Esophagus mucosa (tissue), 1 donor: ENCODE results near the gene HERC2. TPM values are rescaled to one million over a fixed set of nuclear protein-coding genes. Genes with fewer than 3 reads are reported as not detected.
"Not testable (repeated sequence)": the region's sequence is repeated elsewhere in the genome, so short reads cannot be mapped to it uniquely, and the experiment has no call there.

Source experiments
- ATAC-seq: fragments of 200-7000 bp; cut with Tn5 transposase; one replicate; pipeline ENCODE4 v1.9.1; 2020
- total RNA-seq: library from RNA; stranded (reverse); gene quantifications from one replicate; pipeline ENCODE4 v1.2.4, GENCODE V29; 2023
- donor health status: DM: yes; HTN: yes; CAD: no.

Gene HERC2
- total RNA-seq, 1 donor from 2014 or later, result 34.1 TPM

GRCh38 chr15:28130651-28131050 lies 191.3 kb downstream of the HERC2 start:
- no peak for ATAC-seq

GRCh38 chr15:28129231-28129848 lies 192.6 kb downstream of the HERC2 start:
- ATAC-seq, result no peak

GRCh38 chr15:28128031-28128430 lies 193.9 kb downstream of the HERC2 start:
- ATAC-seq, result no peak

GRCh38 chr15:28127036-28127435 lies 194.9 kb downstream of the HERC2 start:
- ATAC-seq, result no peak

GRCh38 chr15:28125673-28126651 lies 196.0 kb downstream of the HERC2 start:
- ATAC-seq, result no peak

- ATAC-seq, result no peak
Observed at GRCh38 chr15:28124841-28125240, 197.1 kb downstream of the HERC2 start.

- peak; percentile 98 for ATAC-seq
Observed at GRCh38 chr15:28123408-28124023, 198.5 kb downstream of the HERC2 start.

- no peak for ATAC-seq
Observed at GRCh38 chr15:28122038-28122949, 199.7 kb downstream of the HERC2 start.

- ATAC-seq, result not testable (repeated sequence)
Observed at GRCh38 chr15:28121577-28121976, 200.4 kb downstream of the HERC2 start.

- no peak for ATAC-seq
Observed at GRCh38 chr15:28120359-28120640, 201.7 kb downstream of the HERC2 start.

- ATAC-seq, result no peak
Observed at GRCh38 chr15:28118531-28118930, 203.4 kb downstream of the HERC2 start.

- ATAC-seq, result no peak
Observed at GRCh38 chr15:28118083-28118482, 203.9 kb downstream of the HERC2 start.

GRCh38 chr15:28117432-28117990 lies 204.5 kb downstream of the HERC2 start:
- ATAC-seq, result no peak

GRCh38 chr15:28116521-28117431 lies 205.2 kb downstream of the HERC2 start:
- ATAC-seq, result no peak

GRCh38 chr15:28115871-28116270 lies 206.1 kb downstream of the HERC2 start:
- ATAC-seq, result no peak

GRCh38 chr15:28114721-28115622 lies 207.0 kb downstream of the HERC2 start:
- ATAC-seq, result no peak

GRCh38 chr15:28114114-28114455 lies 207.9 kb downstream of the HERC2 start:
- no peak for ATAC-seq

GRCh38 chr15:28113394-28114113 lies 208.4 kb downstream of the HERC2 start:
- ATAC-seq, result no peak

- no peak for ATAC-seq
Observed at GRCh38 chr15:28112962-28113361, 209.0 kb downstream of the HERC2 start.
